ENCODE data around the gene RANBP9. TPM values are rescaled to one million over a fixed set of nuclear protein-coding genes. Genes with fewer than 3 reads are reported as not detected.

RANBP9 gene
- total and polyA plus RNA-seq, 9 of the 15 experiments (the other 6 are each of a cell fraction or from before 2014, with no cell fraction given), result 27.5 to 130 (median 61.5) TPM

GRCh38 chr6:13633343-13633742, 78.3 kb downstream of the RANBP9 start:
- no peak for FAIRE-seq
- H3K27ac ChIP-seq (ENCODE audit: extremely low read depth, low read depth, low read length), result no peak overlapping the region
- no peak overlapping the region for H3K4me2 ChIP-seq (ENCODE audit: insufficient read depth, low read length)
- H3K9ac ChIP-seq (ENCODE audit: insufficient read depth in 1 of 2, low read depth in 2 of 2, low read length in 2 of 2), result no peak overlapping the region
- in situ Hi-C loops (cut with MboI) (no loop called here), intact Hi-C loops (cut with micrococcal nuclease) (no loop called here)
- ATAC-seq, result no peak
- no TSS peak for BruUV-seq (replicated peaks)
- no peak for DNase-seq (ENCODE audit: extremely low read depth in 1 of 4, low spot score in 3 of 4)
- no peak overlapping the region for H3K4me3 ChIP-seq
- ChIA-PET CTCF (ENCODE audit: low intra/inter-chr PET ratio) (interaction anchor here (0.6 kb wide), 1 partner anchor 1676 kb away, joined by 6 read pairs; no protein-coding TSS in a partner anchor), POLR2A (interaction anchor here (0.7 to 5.7 kb wide), 3 partner anchors 9 to 1028 kb away, joined by 3 to 31 read pairs (median 4); partner anchors contain the start of gene NOL7)
- no peaks in the 10 kb centered on the region for H3K4me1 ChIP-seq (replicated peaks in 1 of 2; ENCODE audit: control insufficient read depth in 2 of 2, insufficient read depth in 2 of 2, low read length in 2 of 2)
- H3K27me3 ChIP-seq (ENCODE audit: control insufficient read depth in 2 of 2, insufficient read depth in 2 of 2, low read length in 2 of 2), result no peaks in the 10 kb centered on the region
- no peaks in the 10 kb centered on the region for H4K20me1 ChIP-seq (replicated peaks; ENCODE audit: control insufficient read depth, insufficient read depth, low read length)
- H3K36me3 ChIP-seq (ENCODE audit: control insufficient read depth, insufficient read depth, low read length), result peaks cover 92% of the 10 kb centered on the region
- WGBS (ENCODE audit: insufficient coverage, low coverage, missing lambda C conversion rate), result 89% methylated on average over 2 of the region's 2 CpGs
- no peaks in the 10 kb centered on the region for H3K9me3 ChIP-seq (replicated peaks; ENCODE audit: control insufficient read depth, insufficient read depth, low read depth, low read length)
- H3K79me2 ChIP-seq (ENCODE audit: control insufficient read depth, insufficient read depth, low read length), result peaks cover 15% of the 10 kb centered on the region; the same call in 2 of the 3 replicates
- no peaks in the 10 kb centered on the region for H3K9me1 ChIP-seq (ENCODE audit: control insufficient read depth, insufficient read depth, low read length)
- H2AFZ ChIP-seq (ENCODE audit: low read depth, low read length), result no peak overlapping the region
- TF ChIP-seq RBM25 (IDR thresholded peaks at IDR 0.05; ENCODE audit: low read depth, low read length, severe bottlenecking) (peak; percentile 100), CHD1 (IDR thresholded peaks at IDR 0.05; ENCODE audit: low read length) (no peak), POLR2B (IDR thresholded peaks at IDR 0.05; ENCODE audit: low read depth, partially characterized antibody) (no peak), ZBTB8A (IDR thresholded peaks at IDR 0.05; ENCODE audit: partially characterized antibody) (no peak), CBX1 (IDR thresholded peaks at IDR 0.05; ENCODE audit: low read depth) (peak; percentile 52; the same call in 1 of the 2 replicates), ATF2 (CRISPR knock-in tag; IDR thresholded peaks at IDR 0.05) (peak; percentile 46; the same call in 1 of the 2 replicates), KDM1A (IDR thresholded peaks at IDR 0.05) (peak; percentile 69 to 87), SOX6 (IDR thresholded peaks at IDR 0.05) (no peak), SMARCA5 (IDR thresholded peaks at IDR 0.05) (peak; percentile 92), CBX3 (IDR thresholded peaks at IDR 0.05; ENCODE audit: borderline replicate concordance in 1 of 2, low read length in 2 of 2) (peak in 1 of 2 experiments; percentile 52; a peak in 1 of 3 replicates), ESRRA (IDR thresholded peaks at IDR 0.05; ENCODE audit: borderline replicate concordance, low read depth) (peak; percentile 53; the same call in 1 of the 2 replicates), JUND (IDR thresholded peaks at IDR 0.05; ENCODE audit: borderline replicate concordance, low read depth, low read length) (no peak), JUND (tag; IDR thresholded peaks at IDR 0.05; ENCODE audit: borderline replicate concordance, low read depth, low read length) (peak; percentile 70; the same call in 2 of the 3 replicates), RCOR1 (IDR thresholded peaks at IDR 0.05; ENCODE audit: borderline replicate concordance in 1 of 2, low read depth in 2 of 2, low read length in 2 of 2) (peak in 1 of 2 experiments; percentile 73; a peak in 1 of 4 replicates), ARNT (IDR thresholded peaks at IDR 0.05) (0 out of 4 replicates have a peak, but pooled peaks of 1 of the 2 experiments have one; percentile 33), CGGBP1 (CRISPR knock-in tag; IDR thresholded peaks at IDR 0.05) (0 out of 2 replicates have a peak, but pooled peaks have one; percentile 28), ZFP36 (IDR thresholded peaks at IDR 0.05; ENCODE audit: low read depth, low read length, partially characterized antibody) (peak; percentile 61), NCOA2 (IDR thresholded peaks at IDR 0.05; ENCODE audit: partially characterized antibody in 2 of 2) (no peak), HDAC2 (IDR thresholded peaks at IDR 0.05) (peak; percentile 52; the same call in 1 of the 2 replicates), CHD4 (IDR thresholded peaks at IDR 0.05; ENCODE audit: insufficient read depth, insufficient replicate concordance, low read depth, low read length, poor library complexity, severe bottlenecking) (peak; percentile 88), HDAC1 (IDR thresholded peaks at IDR 0.05) (0 out of 4 replicates have a peak, but pooled peaks of 1 of the 2 experiments have one; percentile 14), ADNP (tag; IDR thresholded peaks at IDR 0.05) (peak; percentile 97), CCNT2 (IDR thresholded peaks at IDR 0.05; ENCODE audit: borderline replicate concordance, extremely low read depth, insufficient read length, low read depth, low read length) (no peak)

All from K562 (cell line).